ENCODE results near the gene PMM2.

PMM2 gene

GRCh38 chr16:8847145-8847544, 49.5 kb downstream of the PMM2 start:
- H3K36me3 ChIP-seq (ENCODE audit: insufficient read depth, low read depth, low read length), result peaks cover 62% of the 10 kb centered on the region
- no peak overlapping the region for H3K4me3 ChIP-seq (ENCODE audit: low read length)
- H3K27ac ChIP-seq (ENCODE audit: low read length), result no peak overlapping the region
- H3K9me3 ChIP-seq (ENCODE audit: insufficient read depth, low read depth, low read length), result no peaks in the 10 kb centered on the region
- no peak overlapping the region for H3K9ac ChIP-seq (ENCODE audit: low read depth, low read length)
- no peaks in the 10 kb centered on the region for H3K27me3 ChIP-seq (ENCODE audit: insufficient read depth, low read length)
- peaks cover 9% of the 10 kb centered on the region for H3K4me1 ChIP-seq (ENCODE audit: insufficient read depth, low read length)

GRCh38 chr16:8847623-8848022, 50.0 kb downstream of the PMM2 start:
- peaks cover 9% of the 10 kb centered on the region for H3K4me1 ChIP-seq (ENCODE audit: insufficient read depth, low read length)
- no peak overlapping the region for H3K27ac ChIP-seq (ENCODE audit: low read length)
- peaks cover 67% of the 10 kb centered on the region for H3K36me3 ChIP-seq (ENCODE audit: insufficient read depth, low read depth, low read length)

GRCh38 chr16:8848231-8848938, 50.7 kb downstream of the PMM2 start:
- Histone ChIP-seq H3K9ac (ENCODE audit: low read depth, low read length) (no peak overlapping the region), H3K9me3 (ENCODE audit: insufficient read depth, low read depth, low read length) (no peaks in the 10 kb centered on the region), H3K4me1 (ENCODE audit: insufficient read depth, low read length) (peaks cover 9% of the 10 kb centered on the region), H3K27me3 (ENCODE audit: insufficient read depth, low read length) (no peaks in the 10 kb centered on the region), H3K36me3 (ENCODE audit: insufficient read depth, low read depth, low read length) (peaks cover 74% of the 10 kb centered on the region), H3K27ac (ENCODE audit: low read length) (no peak overlapping the region), H3K4me3 (ENCODE audit: low read length) (no peak overlapping the region)

More at GRCh38 chr16:8847623-8848022, 50.0 kb downstream of the PMM2 start:
- no peaks in the 10 kb centered on the region for H3K27me3 ChIP-seq (ENCODE audit: insufficient read depth, low read length)
- H3K4me3 ChIP-seq (ENCODE audit: low read length), result no peak overlapping the region
- H3K9me3 ChIP-seq (ENCODE audit: insufficient read depth, low read depth, low read length), result no peaks in the 10 kb centered on the region
- no peak overlapping the region for H3K9ac ChIP-seq (ENCODE audit: low read depth, low read length)

- H3K4me3 ChIP-seq (ENCODE audit: low read length), result no peak overlapping the region
These were observed 51.3 kb downstream of the PMM2 start for GRCh38 chr16:8848939-8849391.

GRCh38 chr16:8849411-8850011, 51.9 kb downstream of the PMM2 start:
- Histone ChIP-seq H3K9ac (ENCODE audit: low read depth, low read length) (no peak overlapping the region), H3K4me3 (ENCODE audit: low read length) (no peak overlapping the region), H3K27ac (ENCODE audit: low read length) (no peak overlapping the region), H3K27me3 (ENCODE audit: insufficient read depth, low read length) (no peaks in the 10 kb centered on the region), H3K9me3 (ENCODE audit: insufficient read depth, low read depth, low read length) (no peaks in the 10 kb centered on the region), H3K36me3 (ENCODE audit: insufficient read depth, low read depth, low read length) (peaks cover 86% of the 10 kb centered on the region), H3K4me1 (ENCODE audit: insufficient read depth, low read length) (peaks cover 9% of the 10 kb centered on the region)

More at GRCh38 chr16:8848939-8849391, 51.3 kb downstream of the PMM2 start:
- Histone ChIP-seq H3K27me3 (ENCODE audit: insufficient read depth, low read length) (no peaks in the 10 kb centered on the region), H3K9ac (ENCODE audit: low read depth, low read length) (no peak overlapping the region), H3K27ac (ENCODE audit: low read length) (no peak overlapping the region), H3K36me3 (ENCODE audit: insufficient read depth, low read depth, low read length) (peaks cover 80% of the 10 kb centered on the region), H3K9me3 (ENCODE audit: insufficient read depth, low read depth, low read length) (no peaks in the 10 kb centered on the region), H3K4me1 (ENCODE audit: insufficient read depth, low read length) (peaks cover 9% of the 10 kb centered on the region)

- H3K4me3 ChIP-seq (ENCODE audit: low read length), result no peak overlapping the region
- no peak overlapping the region for H3K27ac ChIP-seq (ENCODE audit: low read length)
These were observed 52.7 kb downstream of the PMM2 start for GRCh38 chr16:8850279-8850885.

DNA sequence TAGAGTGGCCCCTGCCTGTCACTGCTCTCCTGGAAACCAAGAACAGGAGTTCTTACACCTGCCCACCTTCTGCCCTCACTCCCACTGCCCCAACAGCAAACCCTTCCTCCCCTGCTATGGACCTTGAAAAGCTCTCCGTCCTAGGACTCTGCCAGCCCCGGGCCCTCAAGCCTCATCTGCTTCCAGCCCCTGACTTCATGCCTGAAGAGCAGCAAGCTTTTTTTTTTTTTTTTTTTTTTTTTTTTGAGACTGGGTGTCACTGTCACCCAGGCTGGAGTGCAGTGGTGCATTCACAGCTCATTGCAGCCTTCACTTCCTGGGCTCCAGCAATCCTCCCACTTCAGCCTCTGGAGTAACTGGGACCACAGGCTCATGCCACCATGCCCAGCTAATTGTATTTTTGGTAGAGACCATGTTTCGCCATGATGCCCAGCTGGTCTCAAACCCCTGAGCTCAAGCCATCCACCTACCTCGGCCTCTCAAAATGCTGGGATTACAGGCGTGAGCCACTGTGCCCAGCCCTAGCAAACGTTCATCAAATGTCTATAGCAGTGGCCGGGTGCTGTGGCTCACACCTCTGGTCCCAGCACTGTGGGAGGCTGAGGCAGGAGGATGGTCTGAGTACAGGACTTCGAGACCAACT, 54.2 kb downstream of the PMM2 start:
- no peak overlapping the region for H3K9ac ChIP-seq (ENCODE audit: low read depth, low read length)
- no peak overlapping the region for H3K4me3 ChIP-seq (ENCODE audit: low read length)
- H3K27me3 ChIP-seq (ENCODE audit: insufficient read depth, low read length), result no peaks in the 10 kb centered on the region
- no peaks in the 10 kb centered on the region for H3K9me3 ChIP-seq (ENCODE audit: insufficient read depth, low read depth, low read length)
- H3K27ac ChIP-seq (ENCODE audit: low read length), result no peak overlapping the region
- H3K36me3 ChIP-seq (ENCODE audit: insufficient read depth, low read depth, low read length), result peaks cover 92% of the 10 kb centered on the region
- peaks cover 9% of the 10 kb centered on the region for H3K4me1 ChIP-seq (ENCODE audit: insufficient read depth, low read length)

More at GRCh38 chr16:8850279-8850885, 52.7 kb downstream of the PMM2 start:
- Histone ChIP-seq H3K27me3 (ENCODE audit: insufficient read depth, low read length) (no peaks in the 10 kb centered on the region), H3K9ac (ENCODE audit: low read depth, low read length) (no peak overlapping the region), H3K9me3 (ENCODE audit: insufficient read depth, low read depth, low read length) (no peaks in the 10 kb centered on the region), H3K36me3 (ENCODE audit: insufficient read depth, low read depth, low read length) (peaks cover 92% of the 10 kb centered on the region), H3K4me1 (ENCODE audit: insufficient read depth, low read length) (peaks cover 9% of the 10 kb centered on the region)

- no peak overlapping the region for H3K4me3 ChIP-seq (ENCODE audit: low read length)
- H3K36me3 ChIP-seq (ENCODE audit: insufficient read depth, low read depth, low read length), result peaks cover 91% of the 10 kb centered on the region
- no peaks in the 10 kb centered on the region for H3K9me3 ChIP-seq (ENCODE audit: insufficient read depth, low read depth, low read length)
- H3K4me1 ChIP-seq (ENCODE audit: insufficient read depth, low read length), result peaks cover 9% of the 10 kb centered on the region
- no peak overlapping the region for H3K27ac ChIP-seq (ENCODE audit: low read length)
- H3K27me3 ChIP-seq (ENCODE audit: insufficient read depth, low read length), result no peaks in the 10 kb centered on the region
- H3K9ac ChIP-seq (ENCODE audit: low read depth, low read length), result no peak overlapping the region
These were observed 54.9 kb downstream of the PMM2 start for GRCh38 chr16:8852534-8852933.

DNA sequence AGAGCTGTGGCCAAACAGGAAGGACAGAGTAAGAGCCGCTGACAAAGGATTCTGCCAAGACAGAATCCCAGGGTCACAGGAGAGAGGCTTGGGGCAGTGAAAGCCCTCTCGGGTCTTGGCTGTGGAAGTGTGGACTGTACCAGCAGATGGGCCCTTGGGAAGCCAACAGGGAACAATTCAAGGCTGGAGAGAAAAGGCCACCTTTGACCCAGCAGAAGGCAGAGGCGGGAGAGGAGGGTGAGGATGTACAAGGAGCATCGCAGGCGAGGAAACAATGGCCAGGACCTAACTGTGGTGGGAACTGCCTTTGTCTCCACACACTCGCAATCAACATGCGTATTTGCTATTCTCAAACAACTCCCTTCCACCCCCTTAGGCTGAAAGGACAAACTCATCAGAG, 55.5 kb downstream of the PMM2 start:
- peaks cover 9% of the 10 kb centered on the region for H3K4me1 ChIP-seq (ENCODE audit: insufficient read depth, low read length)
- H3K36me3 ChIP-seq (ENCODE audit: insufficient read depth, low read depth, low read length), result peaks cover 92% of the 10 kb centered on the region
- no peaks in the 10 kb centered on the region for H3K9me3 ChIP-seq (ENCODE audit: insufficient read depth, low read depth, low read length)
- no peak overlapping the region for H3K9ac ChIP-seq (ENCODE audit: low read depth, low read length)
- H3K4me3 ChIP-seq (ENCODE audit: low read length), result no peak overlapping the region
- no peaks in the 10 kb centered on the region for H3K27me3 ChIP-seq (ENCODE audit: insufficient read depth, low read length)
- H3K27ac ChIP-seq (ENCODE audit: low read length), result no peak overlapping the region

- no peak overlapping the region for H3K9ac ChIP-seq (ENCODE audit: low read depth, low read length)
- H3K4me3 ChIP-seq (ENCODE audit: low read length), result no peak overlapping the region
- H3K27me3 ChIP-seq (ENCODE audit: insufficient read depth, low read length), result no peaks in the 10 kb centered on the region
- no peak overlapping the region for H3K27ac ChIP-seq (ENCODE audit: low read length)
- no peaks in the 10 kb centered on the region for H3K9me3 ChIP-seq (ENCODE audit: insufficient read depth, low read depth, low read length)
- peaks cover 92% of the 10 kb centered on the region for H3K36me3 ChIP-seq (ENCODE audit: insufficient read depth, low read depth, low read length)
- H3K4me1 ChIP-seq (ENCODE audit: insufficient read depth, low read length), result peaks cover 9% of the 10 kb centered on the region
These were observed 56.0 kb downstream of the PMM2 start for GRCh38 chr16:8853611-8854010.

DNA sequence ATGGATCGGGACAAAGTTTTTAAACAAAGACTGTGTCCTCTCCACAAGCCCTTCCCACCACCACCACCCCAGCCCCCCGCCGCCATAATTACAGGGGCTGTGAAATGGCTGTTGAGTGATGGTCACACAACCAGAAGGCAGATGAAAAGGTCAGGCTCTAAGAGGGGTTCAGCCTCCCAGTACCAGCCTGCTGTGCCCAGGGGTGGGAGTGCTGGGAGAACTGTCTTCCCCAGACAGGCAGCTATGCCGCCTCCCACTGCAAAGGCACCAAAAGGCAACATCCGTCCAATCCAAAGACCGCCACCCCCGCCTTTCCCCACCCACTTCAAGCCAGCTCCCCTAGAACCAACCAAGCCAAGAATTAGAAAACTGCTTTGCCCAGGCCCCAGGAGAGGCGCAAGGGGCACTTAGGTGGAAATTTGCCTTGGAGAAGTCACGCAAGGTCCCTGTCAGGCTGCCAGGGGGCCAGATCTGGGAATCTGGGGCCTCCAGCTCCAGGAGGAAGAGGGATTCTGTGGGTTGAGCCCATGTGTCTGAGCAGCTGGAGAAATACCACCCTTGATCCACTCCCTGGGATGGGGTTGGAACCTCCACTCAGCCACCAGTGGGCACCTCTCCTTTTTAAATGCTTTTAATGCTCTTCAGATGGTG, 56.8 kb downstream of the PMM2 start:
- no peak overlapping the region for H3K9ac ChIP-seq (ENCODE audit: low read depth, low read length)

More for the DNA sequence above, 56.8 kb downstream of the PMM2 start:
- H3K9me3 ChIP-seq (ENCODE audit: insufficient read depth, low read depth, low read length), result no peaks in the 10 kb centered on the region
- H3K4me1 ChIP-seq (ENCODE audit: insufficient read depth, low read length), result peaks cover 6% of the 10 kb centered on the region
- H3K27me3 ChIP-seq (ENCODE audit: insufficient read depth, low read length), result no peaks in the 10 kb centered on the region
- H3K36me3 ChIP-seq (ENCODE audit: insufficient read depth, low read depth, low read length), result peaks cover 92% of the 10 kb centered on the region
- no peak overlapping the region for H3K4me3 ChIP-seq (ENCODE audit: low read length)
- no peak overlapping the region for H3K27ac ChIP-seq (ENCODE audit: low read length)
